Measurements from ENCODE around the gene AGAP1. TPM values are rescaled to one million over a fixed set of nuclear protein-coding genes. Genes with fewer than 3 reads are reported as not detected.

AGAP1 gene
- polyA plus RNA-seq, 3 donors from 2014 or later = 0.18 to 2.3 (median 0.21) TPM

GRCh38 chr2:235957251-235957650 is 463.4 kb downstream of the AGAP1 start:
- Mint-ChIP-seq H3K9me3 (no peaks in the 10 kb centered on the region), H3K27me3 (ENCODE audit: low read depth in 3 of 3) (peaks cover 2 to 6% (median 5%) of the 10 kb centered on the region in 3 donors), H3K4me1 (peaks cover 25 to 28% of the 10 kb centered on the region in 2 donors), H3K4me3 (no peak overlapping the region), H3K27ac (no peak overlapping the region), H3K36me3 (peaks cover 0 to 7% (median 0%) of the 10 kb centered on the region in 3 donors)
- no peak for DNase-seq

- no peak overlapping the region for H3K27ac Mint-ChIP-seq
- no peak for DNase-seq
- H3K4me1 Mint-ChIP-seq = peaks cover 16 to 20% of the 10 kb centered on the region in 2 donors
- H3K27me3 Mint-ChIP-seq (ENCODE audit: low read depth in 3 of 3) = peaks cover 3 to 6% (median 5%) of the 10 kb centered on the region in 3 donors
- H3K36me3 Mint-ChIP-seq = peaks cover 0 to 7% (median 0%) of the 10 kb centered on the region in 3 donors
- no peaks in the 10 kb centered on the region for H3K9me3 Mint-ChIP-seq
- no peak overlapping the region for H3K4me3 Mint-ChIP-seq
Measured at GRCh38 chr2:235958221-235958930, 464.5 kb downstream of the AGAP1 start.

- peaks cover 15 to 16% of the 10 kb centered on the region in 2 donors for H3K4me1 Mint-ChIP-seq
- H3K27me3 Mint-ChIP-seq (ENCODE audit: low read depth in 3 of 3) = peaks cover 3 to 6% (median 5%) of the 10 kb centered on the region in 3 donors
- H3K36me3 Mint-ChIP-seq = peaks cover 0 to 7% (median 0%) of the 10 kb centered on the region in 3 donors
- H3K27ac Mint-ChIP-seq = no peak overlapping the region
- H3K4me3 Mint-ChIP-seq = no peak overlapping the region
- H3K9me3 Mint-ChIP-seq = no peaks in the 10 kb centered on the region
- no peak for DNase-seq
Measured at GRCh38 chr2:235958931-235959410, 465.1 kb downstream of the AGAP1 start.

GRCh38 chr2:235960011-235960715 is 466.3 kb downstream of the AGAP1 start:
- Mint-ChIP-seq H3K9me3 (no peaks in the 10 kb centered on the region), H3K4me3 (no peak overlapping the region), H3K36me3 (peaks cover 0 to 4% (median 0%) of the 10 kb centered on the region in 3 donors), H3K27ac (no peak overlapping the region), H3K27me3 (ENCODE audit: low read depth in 3 of 3) (peaks cover 2 to 6% (median 3%) of the 10 kb centered on the region in 3 donors), H3K4me1 (peaks cover 3 to 4% of the 10 kb centered on the region in 2 donors)
- no peak for DNase-seq

GRCh38 chr2:235960716-235961640 is 467.1 kb downstream of the AGAP1 start:
- H3K27ac Mint-ChIP-seq = no peak overlapping the region
- no peak overlapping the region for H3K4me3 Mint-ChIP-seq
- H3K36me3 Mint-ChIP-seq = peaks cover 0 to 4% (median 0%) of the 10 kb centered on the region in 3 donors
- H3K9me3 Mint-ChIP-seq = no peaks in the 10 kb centered on the region
- H3K4me1 Mint-ChIP-seq = no peaks in the 10 kb centered on the region
- H3K27me3 Mint-ChIP-seq (ENCODE audit: low read depth in 3 of 3) = peaks cover 2 to 8% (median 3%) of the 10 kb centered on the region in 3 donors
- no peak for DNase-seq

GRCh38 chr2:235961711-235962110 is 467.9 kb downstream of the AGAP1 start:
- no peak overlapping the region for H3K4me3 Mint-ChIP-seq
- peaks cover 0 to 4% (median 0%) of the 10 kb centered on the region in 3 donors for H3K36me3 Mint-ChIP-seq
- H3K4me1 Mint-ChIP-seq = no peaks in the 10 kb centered on the region
- H3K27ac Mint-ChIP-seq = no peak overlapping the region
- H3K27me3 Mint-ChIP-seq (ENCODE audit: low read depth in 3 of 3) = peaks cover 2 to 8% (median 3%) of the 10 kb centered on the region in 3 donors
- DNase-seq = no peak
- H3K9me3 Mint-ChIP-seq = no peaks in the 10 kb centered on the region

- DNase-seq = no peak
- H3K9me3 Mint-ChIP-seq = no peaks in the 10 kb centered on the region
- peaks cover 2 to 6% (median 3%) of the 10 kb centered on the region in 3 donors for H3K27me3 Mint-ChIP-seq (ENCODE audit: low read depth in 3 of 3)
- peaks cover under 1 to 8% (median 4%) of the 10 kb centered on the region in 3 donors for H3K36me3 Mint-ChIP-seq
- H3K4me3 Mint-ChIP-seq = no peak overlapping the region
- H3K27ac Mint-ChIP-seq = no peak overlapping the region
- no peaks in the 10 kb centered on the region for H3K4me1 Mint-ChIP-seq
Measured at GRCh38 chr2:235963853-235964577, 470.2 kb downstream of the AGAP1 start.

- no peak overlapping the region for H3K27ac Mint-ChIP-seq
- DNase-seq = no peak
- peaks cover 4 to 13% (median 6%) of the 10 kb centered on the region in 3 donors for H3K36me3 Mint-ChIP-seq
- H3K9me3 Mint-ChIP-seq = no peaks in the 10 kb centered on the region
- H3K4me3 Mint-ChIP-seq = no peak overlapping the region
- peaks cover 2 to 6% (median 3%) of the 10 kb centered on the region in 3 donors for H3K27me3 Mint-ChIP-seq (ENCODE audit: low read depth in 3 of 3)
- H3K4me1 Mint-ChIP-seq = no peaks in the 10 kb centered on the region
Measured at GRCh38 chr2:235964787-235965390, 471.0 kb downstream of the AGAP1 start.

GRCh38 chr2:235966396-235966795 is 472.6 kb downstream of the AGAP1 start:
- no peak for DNase-seq
- H3K27ac Mint-ChIP-seq = no peak overlapping the region
- no peaks in the 10 kb centered on the region for H3K4me1 Mint-ChIP-seq
- no peak overlapping the region for H3K4me3 Mint-ChIP-seq
- H3K36me3 Mint-ChIP-seq = peaks cover 9 to 13% (median 10%) of the 10 kb centered on the region in 3 donors
- H3K9me3 Mint-ChIP-seq = no peaks in the 10 kb centered on the region
- H3K27me3 Mint-ChIP-seq (ENCODE audit: low read depth in 3 of 3) = peaks cover 2 to 4% (median 4%) of the 10 kb centered on the region in 3 donors

- no peaks in the 10 kb centered on the region for H3K9me3 Mint-ChIP-seq
- no peaks in the 10 kb centered on the region for H3K4me1 Mint-ChIP-seq
- no peak for DNase-seq
- H3K27ac Mint-ChIP-seq = peak overlapping the region in 1 of 6 donors; percentile 20
- peaks cover 0 to 3% (median 2%) of the 10 kb centered on the region in 3 donors for H3K27me3 Mint-ChIP-seq (ENCODE audit: low read depth in 3 of 3)
- peaks cover 9 to 10% (median 9%) of the 10 kb centered on the region in 3 donors for H3K36me3 Mint-ChIP-seq
- no peak overlapping the region for H3K4me3 Mint-ChIP-seq
Measured at GRCh38 chr2:235966932-235967757, 473.3 kb downstream of the AGAP1 start.

- H3K4me3 Mint-ChIP-seq = no peak overlapping the region
- no peak for DNase-seq
- H3K27me3 Mint-ChIP-seq (ENCODE audit: low read depth in 3 of 3) = peaks cover 0 to 2% (median 1%) of the 10 kb centered on the region in 3 donors
- H3K27ac Mint-ChIP-seq = no peak overlapping the region
- peaks cover 9 to 10% (median 9%) of the 10 kb centered on the region in 3 donors for H3K36me3 Mint-ChIP-seq
- H3K4me1 Mint-ChIP-seq = no peaks in the 10 kb centered on the region
- no peaks in the 10 kb centered on the region for H3K9me3 Mint-ChIP-seq
Measured at GRCh38 chr2:235968155-235968554, 474.3 kb downstream of the AGAP1 start.

Data from immature natural killer cell (primary cell).